HG03354 (cell line): ENCODE results near the gene MYRIP.

Source experiments
- ATAC-seq: cut with Tn5 transposase; IDR thresholded peaks from one replicate; pipeline ENCODE4 v1.9.1; 2021; ENCODE audit warnings: mild to moderate bottlenecking; ENCODE audit not compliant: unreplicated experiment, poor library complexity, severe bottlenecking

MYRIP gene

GRCh38 chr3:39892068-39892467, 82.7 kb downstream of the MYRIP start:
- ATAC-seq: no peak

- no peak for ATAC-seq
Observed at GRCh38 chr3:39896184-39896583, 86.8 kb downstream of the MYRIP start.

GRCh38 chr3:39900462-39901002, 91.1 kb downstream of the MYRIP start:
- no peak for ATAC-seq

- no peak for ATAC-seq
Observed at GRCh38 chr3:39903253-39903652, 93.8 kb downstream of the MYRIP start.

- no peak for ATAC-seq
Observed at GRCh38 chr3:39905788-39906187, 96.4 kb downstream of the MYRIP start.

GRCh38 chr3:39907981-39908380, 98.6 kb downstream of the MYRIP start:
- no peak for ATAC-seq

- no peak for ATAC-seq
Observed at GRCh38 chr3:39910135-39910534, 100.7 kb downstream of the MYRIP start.

GRCh38 chr3:39910826-39911464, 101.5 kb downstream of the MYRIP start:
- ATAC-seq: no peak

- ATAC-seq: no peak
Observed at GRCh38 chr3:39911465-39912309, 102.3 kb downstream of the MYRIP start.

GRCh38 chr3:39915027-39915426, 105.6 kb downstream of the MYRIP start:
- ATAC-seq: no peak

GRCh38 chr3:39917065-39917773, 107.8 kb downstream of the MYRIP start:
- peak; percentile 93 for ATAC-seq

GRCh38 chr3:39919281-39919680, 109.9 kb downstream of the MYRIP start:
- ATAC-seq: no peak

- ATAC-seq: no peak
Observed at GRCh38 chr3:39920271-39920670, 110.9 kb downstream of the MYRIP start.

- ATAC-seq: no peak
Observed at GRCh38 chr3:39927479-39927878, 118.1 kb downstream of the MYRIP start.

- no peak for ATAC-seq
Observed at GRCh38 chr3:39933986-39934693, 124.7 kb downstream of the MYRIP start.

GRCh38 chr3:39934696-39935095, 125.3 kb downstream of the MYRIP start:
- ATAC-seq: no peak

GRCh38 chr3:39935261-39935660, 125.9 kb downstream of the MYRIP start:
- ATAC-seq: no peak

- no peak for ATAC-seq
Observed at GRCh38 chr3:39936848-39937247, 127.4 kb downstream of the MYRIP start.

- ATAC-seq: no peak
Observed at GRCh38 chr3:39937315-39937714, 127.9 kb downstream of the MYRIP start.

GRCh38 chr3:39937874-39938273, 128.5 kb downstream of the MYRIP start:
- ATAC-seq: peak; percentile 82
